ENCODE data around the gene ZNF385A. TPM values are rescaled to one million over a fixed set of nuclear protein-coding genes. Genes with fewer than 3 reads are reported as not detected.

The ZNF385A gene
- total and polyA plus RNA-seq, 9 of the 15 experiments (the other 6 are each of a cell fraction or from before 2014, with no cell fraction given): 1.0 to 111 (median 7.7) TPM

- BruUV-seq (replicated peaks): no TSS peak
- Histone ChIP-seq H2AFZ (ENCODE audit: low read depth, low read length) (no peak overlapping the region), H4K20me1 (replicated peaks; ENCODE audit: control insufficient read depth, insufficient read depth, low read length) (no peaks in the 10 kb centered on the region), H3K9me1 (ENCODE audit: control insufficient read depth, insufficient read depth, low read length) (no peaks in the 10 kb centered on the region), H3K4me2 (ENCODE audit: insufficient read depth, low read length) (no peak overlapping the region), H3K4me1 (replicated peaks in 1 of 2; ENCODE audit: control insufficient read depth in 2 of 2, insufficient read depth in 2 of 2, low read length in 2 of 2) (peaks cover 20 to 29% of the 10 kb centered on the region in 2 experiments), H3K27ac (ENCODE audit: extremely low read depth, low read depth, low read length) (no peak overlapping the region), H3K4me3 (no peak overlapping the region), H3K9ac (ENCODE audit: insufficient read depth in 1 of 2, low read depth in 2 of 2, low read length in 2 of 2) (0 out of 4 replicates have a peak overlapping the region, but pooled peaks of 1 of the 2 experiments have one; percentile 7), H3K27me3 (ENCODE audit: control insufficient read depth in 2 of 2, insufficient read depth in 2 of 2, low read length in 2 of 2) (no peaks in the 10 kb centered on the region), H3K36me3 (ENCODE audit: control insufficient read depth, insufficient read depth, low read length) (no peaks in the 10 kb centered on the region), H3K79me2 (ENCODE audit: control insufficient read depth, insufficient read depth, low read length) (peaks cover 18% of the 10 kb centered on the region; the same call in 2 of the 3 replicates), H3K9me3 (replicated peaks; ENCODE audit: control insufficient read depth, insufficient read depth, low read depth, low read length) (no peaks in the 10 kb centered on the region)
- FAIRE-seq: no peak
- no peak for ATAC-seq
- 0 out of 2 replicates have a peak, but pooled peaks have one; percentile 7 for TF ChIP-seq USF1 (CRISPR knock-in tag; IDR thresholded peaks at IDR 0.05)
- no peak for TF ChIP-seq CCAR2 (IDR thresholded peaks at IDR 0.05; ENCODE audit: low read depth, low read length)
- CTCF ChIA-PET (ENCODE audit: low intra/inter-chr PET ratio): no interaction called here
- intact Hi-C loops (cut with micrococcal nuclease): loop anchor here (5.0 to 10.0 kb wide), 2 partner anchors 36 to 378 kb away; partner anchors contain the start of genes COPZ1 and HOXC10
- in situ Hi-C loops (cut with MboI): loop anchor here (10.0 kb wide), 2 partner anchors 68 to 378 kb away; partner anchors contain the start of gene HOXC10
- POLR2A ChIA-PET: interaction anchor here (0.5 to 1.2 kb wide), 4 partner anchors 27 to 83 kb away, joined by 3 to 4 read pairs (median 3); partner anchors contain the start of gene HNRNPA1
- WGBS (ENCODE audit: insufficient coverage, low coverage, missing lambda C conversion rate): 78% methylated on average over 8 of the region's 8 CpGs
- DNase-seq (ENCODE audit: extremely low read depth in 1 of 4, low spot score in 3 of 4): no peak
Observed at GRCh38 chr12:54363047-54363446, 21.5 kb downstream of the ZNF385A start.
